ENCODE results near the gene KCNAB1.
A peak's percentile ranks its signal among the peaks of the same experiment; 100 is the strongest.

Gene KCNAB1

DNA sequence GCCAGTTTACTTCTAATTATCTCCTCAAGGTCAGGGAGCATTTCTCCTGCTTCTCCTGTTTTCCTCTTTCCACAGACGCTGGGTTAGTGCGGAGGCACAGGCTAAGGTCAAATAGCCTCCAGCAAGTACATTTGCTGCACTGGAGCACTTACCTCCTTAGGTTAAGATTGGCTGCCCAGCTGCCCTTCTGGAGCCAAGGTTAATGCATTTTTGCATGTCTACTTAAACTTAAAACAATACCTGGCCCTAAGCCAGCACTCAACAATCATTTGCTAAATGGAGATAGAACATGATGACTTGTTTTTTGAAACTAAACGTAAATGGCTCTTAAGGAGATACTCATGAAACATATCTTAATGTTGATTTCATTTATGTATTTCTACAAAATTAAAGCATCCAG, 351.1 kb downstream of the KCNAB1 start:
- no peak for DNase-seq

DNA sequence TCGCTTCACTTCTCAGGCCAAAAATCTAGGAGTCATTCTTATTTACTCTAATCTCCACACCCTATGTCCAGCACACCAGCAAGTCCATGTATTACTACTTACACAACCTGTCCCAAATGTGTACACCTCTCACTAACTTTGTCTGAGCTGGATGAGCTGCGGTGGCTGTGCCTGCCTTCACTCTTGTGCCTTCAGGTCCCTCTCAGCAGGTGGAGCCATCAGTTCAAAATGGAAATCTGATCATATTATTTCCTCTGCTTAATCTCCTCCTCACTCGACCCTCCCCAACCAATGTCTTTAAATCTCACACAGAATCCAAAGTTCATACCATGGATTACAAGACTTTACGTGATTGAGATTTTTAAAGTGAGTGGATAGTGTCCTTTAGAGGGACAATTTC, 351.8 kb downstream of the KCNAB1 start:
- no peak for DNase-seq

GRCh38 chr3:156472684-156473083, 352.3 kb downstream of the KCNAB1 start:
- no peak for DNase-seq

GRCh38 chr3:156473341-156473740, 353.0 kb downstream of the KCNAB1 start:
- DNase-seq = no peak

- peak; percentile 5 for DNase-seq
These were observed 354.4 kb downstream of the KCNAB1 start for GRCh38 chr3:156474560-156475389.

- no peak for DNase-seq
These were observed 356.9 kb downstream of the KCNAB1 start for GRCh38 chr3:156477323-156477722.

- peak; percentile 8 for DNase-seq
These were observed 358.5 kb downstream of the KCNAB1 start for GRCh38 chr3:156478891-156479290.

DNA sequence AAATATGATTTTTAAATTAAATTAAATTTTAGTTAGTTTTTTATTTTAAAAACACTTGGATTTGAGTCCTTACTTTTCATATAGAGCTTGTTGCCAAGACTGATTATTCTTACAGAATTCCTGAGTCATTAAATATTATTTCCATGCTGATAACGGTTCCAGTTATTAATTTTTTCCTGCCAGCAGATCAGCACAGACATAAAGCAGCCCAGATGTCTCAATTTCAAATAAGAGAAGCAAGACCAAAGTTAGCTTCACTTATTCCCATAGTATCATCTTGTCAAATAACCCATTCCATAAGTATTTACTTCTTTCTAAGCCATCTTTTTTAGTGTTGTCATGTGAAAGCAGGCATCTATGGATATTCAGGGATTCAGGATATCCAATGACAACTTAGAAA, 359.2 kb downstream of the KCNAB1 start:
- no peak for DNase-seq

DNA sequence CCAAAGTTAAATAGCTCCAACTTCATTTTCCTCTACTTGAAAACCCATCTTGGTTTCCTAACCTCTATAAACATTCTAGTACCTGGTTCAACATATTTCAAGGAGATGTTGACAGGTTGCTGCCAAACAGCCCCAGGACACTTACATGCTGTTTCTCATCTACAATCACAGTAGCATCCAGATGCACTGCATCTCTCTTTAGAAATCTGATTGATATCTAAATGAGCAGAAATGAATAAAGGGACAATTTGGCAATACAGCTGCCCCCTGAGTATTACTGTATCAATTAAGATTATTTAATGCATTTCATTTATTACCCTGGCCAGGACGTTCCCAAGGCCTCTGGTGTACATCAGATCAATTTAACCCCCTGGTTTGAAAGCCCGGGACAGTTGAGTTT, 360.6 kb downstream of the KCNAB1 start:
- DNase-seq = no peak

DNA sequence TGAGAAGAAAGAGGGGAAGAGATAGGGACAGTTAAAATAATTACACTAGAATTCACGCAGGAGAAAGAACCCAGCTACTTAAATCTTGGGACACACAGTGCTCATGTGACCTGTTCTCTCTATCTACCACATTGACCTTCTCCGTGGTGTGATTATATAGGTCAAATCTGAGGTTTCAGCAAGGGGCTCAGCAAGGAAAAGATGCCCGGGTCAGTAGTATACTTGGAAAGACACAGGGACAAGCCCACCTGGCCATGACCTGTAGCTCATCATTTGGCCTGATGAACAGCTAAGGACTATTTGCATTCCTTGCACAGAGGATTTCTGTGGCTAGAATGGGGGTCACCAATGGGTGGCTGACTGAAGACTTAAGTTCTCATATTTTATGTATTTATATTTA, 362.6 kb downstream of the KCNAB1 start:
- DNase-seq = no peak

- peak; percentile 8 for DNase-seq
These were observed 363.0 kb downstream of the KCNAB1 start for GRCh38 chr3:156483426-156483825.

- DNase-seq = peak; percentile 52
These were observed 363.8 kb downstream of the KCNAB1 start for GRCh38 chr3:156483961-156484787.

DNA sequence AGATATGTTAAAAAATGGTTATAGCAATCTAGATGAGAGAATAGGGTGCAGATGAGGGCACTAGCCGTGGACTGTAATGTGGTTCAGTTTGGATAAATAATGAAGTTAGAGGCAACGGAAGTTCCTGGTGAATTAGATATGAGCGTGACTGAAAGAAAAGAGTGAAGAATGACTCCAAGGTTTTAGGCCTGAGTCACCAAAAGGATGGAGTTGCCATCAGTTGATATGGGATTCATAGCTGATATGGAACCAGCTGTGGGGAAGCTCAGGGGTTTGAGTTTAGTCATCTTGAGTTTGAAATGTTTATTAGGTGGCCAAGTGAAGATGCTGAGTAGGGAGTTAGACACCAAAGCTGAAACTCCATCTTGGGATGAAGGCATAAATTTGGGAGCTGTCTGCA, 368.4 kb downstream of the KCNAB1 start:
- no peak for DNase-seq

- DNase-seq = no peak
These were observed 369.1 kb downstream of the KCNAB1 start for GRCh38 chr3:156489462-156489911.

- DNase-seq = no peak
These were observed 370.8 kb downstream of the KCNAB1 start for GRCh38 chr3:156491192-156491591.

- no peak for DNase-seq
These were observed 372.5 kb downstream of the KCNAB1 start for GRCh38 chr3:156492801-156493261.

DNA sequence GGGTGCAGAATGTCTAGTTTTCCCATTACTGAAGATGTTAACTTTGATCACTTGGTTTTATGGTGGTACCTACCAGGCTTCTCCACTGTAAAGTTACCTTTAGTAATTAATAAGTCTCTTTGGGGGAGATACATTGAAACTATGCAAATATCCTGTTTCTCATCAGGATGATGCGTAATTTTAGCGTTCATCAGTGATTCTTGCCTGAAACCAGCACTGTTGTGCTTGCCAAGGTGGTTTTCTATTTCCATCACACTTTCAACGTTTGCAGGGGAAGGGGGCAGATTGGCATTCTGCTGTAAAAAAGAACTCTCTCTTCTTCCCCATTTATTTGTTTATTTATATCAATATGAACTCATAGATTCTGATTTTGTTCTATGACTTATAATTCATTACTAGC, 373.5 kb downstream of the KCNAB1 start:
- no peak for DNase-seq

- DNase-seq = no peak
These were observed 375.4 kb downstream of the KCNAB1 start for GRCh38 chr3:156495816-156496215.

GRCh38 chr3:156497326-156497725, 376.9 kb downstream of the KCNAB1 start:
- DNase-seq = no peak

DNA sequence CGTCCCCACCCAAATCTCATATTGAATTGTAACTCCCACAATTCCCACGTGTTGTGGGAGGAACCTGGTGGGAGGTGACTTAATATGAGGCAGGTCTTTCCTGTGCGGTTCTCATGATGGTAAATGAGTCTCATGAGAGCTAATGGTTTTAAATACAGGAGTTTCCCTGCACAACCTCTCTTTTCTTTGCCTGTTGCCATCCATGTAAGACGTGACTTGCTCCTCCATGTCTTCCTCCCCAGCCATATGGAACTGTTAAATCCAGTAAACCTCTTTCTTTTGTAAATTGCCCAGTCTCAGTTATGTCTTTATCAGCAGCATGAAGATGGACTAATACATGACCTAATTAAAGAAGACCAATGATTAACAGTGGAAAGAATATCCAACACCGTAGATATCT, 377.9 kb downstream of the KCNAB1 start:
- DNase-seq = no peak

- peak; percentile 3 for DNase-seq
These were observed 386.9 kb downstream of the KCNAB1 start for GRCh38 chr3:156507285-156507684.

DNA sequence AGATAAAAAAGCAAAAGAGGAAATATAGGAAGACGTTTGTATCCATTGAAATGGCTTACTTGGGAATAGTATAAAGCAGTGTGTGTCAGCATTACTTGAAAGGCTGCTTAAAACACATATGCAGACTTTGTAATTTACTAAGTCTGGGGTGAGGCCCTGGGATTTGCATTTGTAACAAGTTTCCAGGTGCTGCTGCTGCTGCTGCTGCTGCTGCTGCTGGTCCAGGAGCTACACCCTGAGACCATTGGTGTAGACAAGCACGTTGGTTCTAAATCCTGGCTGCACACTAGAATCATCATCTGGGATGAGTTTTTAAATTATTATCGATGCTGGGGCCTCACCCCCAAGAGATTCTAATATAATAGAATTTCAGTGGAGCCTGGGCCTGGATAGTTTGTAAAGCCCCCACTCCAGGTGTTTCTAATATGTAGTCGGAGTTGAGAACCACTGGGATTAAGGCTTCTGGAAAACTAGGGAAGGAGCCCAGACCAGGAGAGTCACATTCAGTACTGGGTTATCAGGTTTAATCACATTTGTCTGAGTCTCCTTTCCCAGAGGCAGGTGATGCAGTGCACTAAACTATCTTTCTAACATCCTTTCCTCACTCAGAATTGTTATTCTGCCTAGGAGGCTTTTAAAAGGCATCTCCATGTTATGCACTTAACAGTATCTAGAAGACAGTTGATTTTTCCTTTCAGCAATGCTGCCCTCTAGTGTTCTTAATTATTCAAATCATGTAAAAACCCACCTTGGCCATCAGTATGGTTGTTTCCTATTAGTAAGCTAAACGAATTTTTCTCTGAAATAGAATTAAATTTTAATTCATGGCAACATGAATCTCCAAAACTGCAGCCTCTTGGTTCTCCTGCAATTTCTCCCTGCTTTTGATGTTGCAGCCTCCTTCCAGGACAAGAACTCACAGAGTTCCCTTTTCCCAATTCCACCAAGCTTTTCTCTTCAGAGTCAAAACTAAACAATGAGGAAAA, 389.1 kb downstream of the KCNAB1 start:
- peak; percentile 71 for DNase-seq
